ENCODE results near the gene NARS2.

Gene NARS2

GRCh38 chr11:78547931-78548705, 26.5 kb downstream of the NARS2 start:
- DNase-seq (ENCODE audit: extremely low read depth, insufficient read length) = no peak
- H3K4me3 ChIP-seq (replicated peaks; ENCODE audit: low read depth, low read length) = no peak overlapping the region
- TF ChIP-seq CTCF (IDR thresholded peaks at IDR 0.05; ENCODE audit: insufficient read depth, low read length, poor library complexity, severe bottlenecking) = no peak
- H3K36me3 ChIP-seq (ENCODE audit: control insufficient read depth, insufficient read depth, low read length) = no peaks in the 10 kb centered on the region; the same call in 1 of the 2 replicates
- no peaks in the 10 kb centered on the region for H3K27me3 ChIP-seq (replicated peaks; ENCODE audit: control insufficient read depth, insufficient read depth, low read length)

- DNase-seq (ENCODE audit: extremely low read depth, insufficient read length) = no peak
- H3K27me3 ChIP-seq (replicated peaks; ENCODE audit: control insufficient read depth, insufficient read depth, low read length) = no peaks in the 10 kb centered on the region
- H3K4me3 ChIP-seq (replicated peaks; ENCODE audit: low read depth, low read length) = no peak overlapping the region; the same call in 1 of the 2 replicates
- no peaks in the 10 kb centered on the region; the same call in none of the 2 replicates for H3K36me3 ChIP-seq (ENCODE audit: control insufficient read depth, insufficient read depth, low read length)
- no peak for TF ChIP-seq CTCF (IDR thresholded peaks at IDR 0.05; ENCODE audit: insufficient read depth, low read length, poor library complexity, severe bottlenecking)
These were observed 32.7 kb downstream of the NARS2 start for GRCh38 chr11:78542007-78542406.

GRCh38 chr11:78541537-78541936, 33.1 kb downstream of the NARS2 start:
- Histone ChIP-seq H3K4me3 (replicated peaks; ENCODE audit: low read depth, low read length) (no peak overlapping the region), H3K27me3 (replicated peaks; ENCODE audit: control insufficient read depth, insufficient read depth, low read length) (no peaks in the 10 kb centered on the region), H3K36me3 (ENCODE audit: control insufficient read depth, insufficient read depth, low read length) (no peaks in the 10 kb centered on the region; the same call in 1 of the 2 replicates)
- DNase-seq (ENCODE audit: extremely low read depth, insufficient read length) = no peak
- no peak for TF ChIP-seq CTCF (IDR thresholded peaks at IDR 0.05; ENCODE audit: insufficient read depth, low read length, poor library complexity, severe bottlenecking)

GRCh38 chr11:78540256-78540655, 34.4 kb downstream of the NARS2 start:
- no peak for TF ChIP-seq CTCF (IDR thresholded peaks at IDR 0.05; ENCODE audit: insufficient read depth, low read length, poor library complexity, severe bottlenecking)
- Histone ChIP-seq H3K4me3 (replicated peaks; ENCODE audit: low read depth, low read length) (no peak overlapping the region), H3K36me3 (ENCODE audit: control insufficient read depth, insufficient read depth, low read length) (no peaks in the 10 kb centered on the region; the same call in 1 of the 2 replicates), H3K27me3 (replicated peaks; ENCODE audit: control insufficient read depth, insufficient read depth, low read length) (no peaks in the 10 kb centered on the region)
- no peak for DNase-seq (ENCODE audit: extremely low read depth, insufficient read length)

GRCh38 chr11:78539506-78539905, 35.2 kb downstream of the NARS2 start:
- TF ChIP-seq CTCF (IDR thresholded peaks at IDR 0.05; ENCODE audit: insufficient read depth, low read length, poor library complexity, severe bottlenecking) = no peak
- Histone ChIP-seq H3K4me3 (replicated peaks; ENCODE audit: low read depth, low read length) (no peak overlapping the region), H3K27me3 (replicated peaks; ENCODE audit: control insufficient read depth, insufficient read depth, low read length) (no peaks in the 10 kb centered on the region), H3K36me3 (ENCODE audit: control insufficient read depth, insufficient read depth, low read length) (no peaks in the 10 kb centered on the region; the same call in 1 of the 2 replicates)
- DNase-seq (ENCODE audit: extremely low read depth, insufficient read length) = no peak
